Esophagus squamous epithelium (tissue), 4 donors: ENCODE results near the gene RASSF7.

Experiments
- CTCF ChIP-seq, 6 experiments: fragments of 450-650 bp in 4 of 6; fragments of 200-600 bp in 2 of 6; sonication (generic) in 2 of 6; IDR thresholded peaks; one replicate each; pipeline ENCODE4 v1.5.1; 2016 to 2019; ENCODE audit warnings: antibody characterized with exemption in 6 of 6, mild to moderate bottlenecking in 4 of 6, moderate library complexity in 4 of 6
- POLR2A ChIP-seq, 4 donors: fragments of 450-650 bp; IDR thresholded peaks; one replicate each; pipeline ENCODE4 v1.6.1; 2017; ENCODE audit warnings: antibody characterized with exemption in 4 of 4, mild to moderate bottlenecking in 4 of 4, moderate library complexity in 3 of 4

GRCh38 chr11:555780-556661 is 4.7 kb upstream of the RASSF7 start:
- TF ChIP-seq CTCF (IDR thresholded peaks at IDR 0.05) = no peak
- no peak for TF ChIP-seq POLR2A (IDR thresholded peaks at IDR 0.05)
